Panc1 (cell line): ENCODE data around the gene NR4A1. TPM values are rescaled to one million over a fixed set of nuclear protein-coding genes. Genes with fewer than 3 reads are reported as not detected.
A peak's percentile ranks its signal among the peaks of the same experiment; 100 is the strongest.

ENCODE experiments used
- ATAC-seq: fragments of 200-7000 bp; cut with Tn5 transposase; 2 replicates; pipeline ENCODE4 v1.9.1; 2020; ENCODE audit warnings: mild to moderate bottlenecking, moderate library complexity
- BruUV-seq: library from RNA; stranded (reverse); fragments of 400-500 nt; replicated peaks from 2 replicates; lab custom pipeline; 2021; lab: Mats Ljungman, UMichigan
- CTCF ChIA-PET: fragments of 300-600 bp; sonication (Branson Sonifier 250); formaldehyde crosslinking; loops from one replicate; lab custom pipeline; 2022; ENCODE audit warnings: antibody characterized with exemption; lab: Charles Lee
- POLR2A ChIA-PET: fragments of 300-600 bp; sonication (Branson Sonifier 250); formaldehyde crosslinking; loops from one replicate; lab custom pipeline; 2022; ENCODE audit warnings: antibody characterized with exemption; lab: Charles Lee
- DNase-seq: peaks from one replicate; pipeline ENCODE4 v3.0.0-alpha.2; 2010; ENCODE audit warnings: low read depth, low spot score
- H3K27ac ChIP-seq: 2 replicates; pipeline ENCODE4 v1.5.1; 2011; ENCODE audit warnings: mild to moderate bottlenecking, low read length, inconsistent platforms
- H3K27me3 ChIP-seq: fragments of 200-500 bp; sonication (Bioruptor generic); 2 replicates; pipeline ENCODE4 v1.6.0; 2014; ENCODE audit warnings: low read length, inconsistent platforms; ENCODE audit not compliant: control insufficient read depth, insufficient read depth
- H3K36me3 ChIP-seq: fragments of 200-500 bp; sonication (Bioruptor generic); 2 replicates; pipeline ENCODE4 v1.5.1; 2014; ENCODE audit warnings: inconsistent platforms, mild to moderate bottlenecking, low read length, moderate library complexity; ENCODE audit not compliant: control insufficient read depth, insufficient read depth
- H3K4me1 ChIP-seq: 2 replicates; pipeline ENCODE4 v1.5.1; 2011; ENCODE audit warnings: inconsistent platforms, mild to moderate bottlenecking, low read length, moderate library complexity; ENCODE audit not compliant: control insufficient read depth, insufficient read depth
- H3K4me3 ChIP-seq, 2 experiments: 2 replicates each; pipeline ENCODE4 v1.5.1; 2011 to 2012; ENCODE audit warnings: low read depth in 2 of 2, low read length in 2 of 2, mild to moderate bottlenecking in 2 of 2, inconsistent platforms in 1 of 2, moderate library complexity in 1 of 2
- H3K9me3 ChIP-seq: fragments of 200-500 bp; sonication (Bioruptor generic); 2 replicates; pipeline ENCODE4 v1.5.1; 2014; ENCODE audit warnings: low read depth, mild to moderate bottlenecking, inconsistent platforms, low read length, moderate library complexity; ENCODE audit not compliant: control insufficient read depth, insufficient read depth
- POLR2AphosphoS5 ChIP-seq: IDR thresholded peaks from 2 replicates; pipeline ENCODE4 v1.6.1; 2012; ENCODE audit warnings: mild to moderate bottlenecking, low read depth, low read length, moderate library complexity
- SIN3A ChIP-seq: IDR thresholded peaks from 2 replicates; pipeline ENCODE4 v1.6.1; 2012; ENCODE audit warnings: low read depth, mild to moderate bottlenecking, low read length, moderate library complexity, borderline replicate concordance; ENCODE audit not compliant: insufficient read depth
- TCF7L2 ChIP-seq: IDR thresholded peaks from 2 replicates; pipeline ENCODE4 v1.6.1; 2011; ENCODE audit warnings: mild to moderate bottlenecking, low read depth, low read length, inconsistent platforms
- in situ Hi-C: cut with HindIII; loops from 2 replicates; pipeline ENCODE4 v1.10.0; 2016; ENCODE audit warnings: low sequenced_read_pairs, low pct_unique_long_range_greater_than_20kb
- intact Hi-C: fragments of 100-400 bp; cut with micrococcal nuclease; formaldehyde crosslinking; loops from one replicate; pipeline ENCODE4 v1.10.0; 2022; ENCODE audit not compliant: unreplicated experiment
- total RNA-seq: library from RNA; stranded (reverse); gene quantifications from one replicate; pipeline ENCODE4 v1.2.1, GENCODE V29; 2021; ENCODE audit not compliant: unreplicated experiment
- TF ChIP-seq, protein P1 (sequence below), 2 experiments: IDR thresholded peaks; 2 replicates each; pipeline ENCODE4 v1.6.1; 2011 to 2012; ENCODE audit warnings: low read depth in 2 of 2, control low read depth in 1 of 2, low read length in 1 of 2, mild to moderate bottlenecking in 1 of 2, moderate library complexity in 1 of 2; ENCODE audit not compliant: insufficient read depth in 1 of 2
- TF ChIP-seq, protein P2 (sequence below): fragments of 450-650 bp; IDR thresholded peaks from 2 replicates; pipeline ENCODE4 v1.5.1; 2017; ENCODE audit warnings: mild to moderate bottlenecking

The NR4A1 gene
- total RNA-seq, 1 experiment from 2014 or later = 2.0 TPM

DNA sequence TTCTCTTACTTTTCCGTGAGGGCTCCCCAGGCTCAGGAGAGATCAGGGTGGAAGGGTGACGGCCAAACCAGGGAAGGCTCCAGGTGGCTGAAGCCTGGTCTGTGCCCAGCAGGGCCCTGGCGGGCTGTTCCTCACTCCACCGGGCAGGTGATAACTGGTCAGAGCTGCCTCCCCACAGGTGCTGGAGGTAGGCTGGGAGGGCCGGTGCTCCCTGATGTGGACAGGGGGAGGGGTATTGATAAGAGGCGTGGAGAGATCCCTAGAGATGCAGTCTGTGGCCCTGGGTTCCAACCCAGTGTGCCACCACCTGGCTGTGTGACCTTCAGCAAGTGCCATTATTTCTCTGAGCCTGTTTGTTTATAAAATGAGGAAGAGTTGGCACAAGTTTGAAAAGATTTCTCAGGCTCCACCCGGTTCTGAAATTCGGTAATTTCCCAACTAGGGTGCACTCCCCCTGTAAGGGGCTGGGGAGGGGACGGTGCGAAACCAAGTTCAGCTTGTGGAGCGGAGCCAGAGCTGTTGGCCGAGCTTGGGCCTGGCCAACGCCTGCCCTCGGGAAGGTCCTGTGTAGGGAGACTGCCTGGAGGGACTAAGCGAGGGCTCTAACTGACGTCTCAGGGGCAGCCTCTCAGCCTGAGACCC lies 1.0 kb upstream of the NR4A1 start:
- TF ChIP-seq, protein P1, sequence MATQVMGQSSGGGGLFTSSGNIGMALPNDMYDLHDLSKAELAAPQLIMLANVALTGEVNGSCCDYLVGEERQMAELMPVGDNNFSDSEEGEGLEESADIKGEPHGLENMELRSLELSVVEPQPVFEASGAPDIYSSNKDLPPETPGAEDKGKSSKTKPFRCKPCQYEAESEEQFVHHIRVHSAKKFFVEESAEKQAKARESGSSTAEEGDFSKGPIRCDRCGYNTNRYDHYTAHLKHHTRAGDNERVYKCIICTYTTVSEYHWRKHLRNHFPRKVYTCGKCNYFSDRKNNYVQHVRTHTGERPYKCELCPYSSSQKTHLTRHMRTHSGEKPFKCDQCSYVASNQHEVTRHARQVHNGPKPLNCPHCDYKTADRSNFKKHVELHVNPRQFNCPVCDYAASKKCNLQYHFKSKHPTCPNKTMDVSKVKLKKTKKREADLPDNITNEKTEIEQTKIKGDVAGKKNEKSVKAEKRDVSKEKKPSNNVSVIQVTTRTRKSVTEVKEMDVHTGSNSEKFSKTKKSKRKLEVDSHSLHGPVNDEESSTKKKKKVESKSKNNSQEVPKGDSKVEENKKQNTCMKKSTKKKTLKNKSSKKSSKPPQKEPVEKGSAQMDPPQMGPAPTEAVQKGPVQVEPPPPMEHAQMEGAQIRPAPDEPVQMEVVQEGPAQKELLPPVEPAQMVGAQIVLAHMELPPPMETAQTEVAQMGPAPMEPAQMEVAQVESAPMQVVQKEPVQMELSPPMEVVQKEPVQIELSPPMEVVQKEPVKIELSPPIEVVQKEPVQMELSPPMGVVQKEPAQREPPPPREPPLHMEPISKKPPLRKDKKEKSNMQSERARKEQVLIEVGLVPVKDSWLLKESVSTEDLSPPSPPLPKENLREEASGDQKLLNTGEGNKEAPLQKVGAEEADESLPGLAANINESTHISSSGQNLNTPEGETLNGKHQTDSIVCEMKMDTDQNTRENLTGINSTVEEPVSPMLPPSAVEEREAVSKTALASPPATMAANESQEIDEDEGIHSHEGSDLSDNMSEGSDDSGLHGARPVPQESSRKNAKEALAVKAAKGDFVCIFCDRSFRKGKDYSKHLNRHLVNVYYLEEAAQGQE (IDR thresholded peaks at IDR 0.05; ENCODE audit: insufficient read depth in 1 of 2, low read depth in 2 of 2, low read length in 1 of 2) = no peak
- TF ChIP-seq SIN3A = 0 out of 2 replicates have a peak, but pooled peaks have one; percentile 15
- Histone ChIP-seq H3K9me3 (no peaks in the 10 kb centered on the region), H3K27me3 (no peaks in the 10 kb centered on the region), H3K4me1 (peaks cover 4% of the 10 kb centered on the region), H3K27ac (0 out of 2 replicates have a peak overlapping the region, but pooled peaks have one; percentile 39), H3K36me3 (no peaks in the 10 kb centered on the region), H3K4me3 (peak overlapping the region; percentile 56 to 69)
- no peak; the same call in 1 of the 2 replicates for ATAC-seq
- CTCF ChIA-PET = no interaction called here
- DNase-seq = no peak
- BruUV-seq = no TSS peak
- in situ Hi-C loops (no loop called here), intact Hi-C loops (no loop called here)
- POLR2A ChIA-PET = interaction anchor here (0.8 kb wide), 1 partner anchor 18 kb away, joined by 3 read pairs; no protein-coding TSS in a partner anchor

DNA sequence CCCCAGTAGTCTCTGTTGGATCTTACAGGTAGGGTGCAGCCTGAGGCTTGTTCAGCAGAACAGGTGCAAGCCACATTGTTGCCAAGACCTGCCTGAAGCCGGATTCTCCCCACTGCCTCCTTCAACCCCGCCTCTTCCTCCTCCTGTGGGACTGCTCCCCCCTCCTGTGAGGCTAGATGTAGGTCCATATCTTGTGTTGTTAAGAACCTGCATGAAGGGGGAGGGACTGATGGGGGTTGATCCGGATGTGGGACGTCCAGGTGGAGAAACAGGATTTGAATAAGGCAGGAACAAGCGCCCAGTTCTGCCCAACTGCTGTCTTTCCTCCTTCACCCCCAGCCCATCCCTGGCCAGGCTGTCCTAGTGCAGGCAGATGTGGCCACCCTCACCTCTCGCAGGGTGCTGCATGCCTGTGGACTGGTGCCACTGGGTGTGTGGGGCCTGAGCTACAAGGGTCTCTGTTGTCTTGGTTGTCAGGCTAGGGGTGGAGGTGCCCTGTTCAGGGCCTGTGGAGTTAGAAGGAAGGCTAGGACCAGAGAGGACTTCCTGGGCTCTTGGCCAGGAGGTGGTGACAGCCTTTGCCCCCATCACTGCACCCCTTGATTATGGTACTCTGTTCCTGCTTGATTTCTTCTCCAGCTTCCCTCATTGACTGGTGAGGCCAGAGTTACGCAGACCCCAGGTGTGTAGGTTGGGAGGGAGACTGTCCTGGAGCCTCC lies 1.4 kb downstream of the NR4A1 start:
- BruUV-seq = no TSS peak
- Histone ChIP-seq H3K27ac (no peak overlapping the region), H3K4me1 (peaks cover 4% of the 10 kb centered on the region), H3K9me3 (no peaks in the 10 kb centered on the region), H3K36me3 (no peaks in the 10 kb centered on the region), H3K27me3 (no peaks in the 10 kb centered on the region), H3K4me3 (peak overlapping the region in 1 of 2 experiments; percentile 69; a peak in 1 of 4 replicates)
- DNase-seq = no peak
- TF ChIP-seq, protein P1 (IDR thresholded peaks at IDR 0.05; ENCODE audit: insufficient read depth in 1 of 2, low read depth in 2 of 2, low read length in 1 of 2) = no peak
- no peak for TF ChIP-seq TCF7L2
- TF ChIP-seq, protein P2, sequence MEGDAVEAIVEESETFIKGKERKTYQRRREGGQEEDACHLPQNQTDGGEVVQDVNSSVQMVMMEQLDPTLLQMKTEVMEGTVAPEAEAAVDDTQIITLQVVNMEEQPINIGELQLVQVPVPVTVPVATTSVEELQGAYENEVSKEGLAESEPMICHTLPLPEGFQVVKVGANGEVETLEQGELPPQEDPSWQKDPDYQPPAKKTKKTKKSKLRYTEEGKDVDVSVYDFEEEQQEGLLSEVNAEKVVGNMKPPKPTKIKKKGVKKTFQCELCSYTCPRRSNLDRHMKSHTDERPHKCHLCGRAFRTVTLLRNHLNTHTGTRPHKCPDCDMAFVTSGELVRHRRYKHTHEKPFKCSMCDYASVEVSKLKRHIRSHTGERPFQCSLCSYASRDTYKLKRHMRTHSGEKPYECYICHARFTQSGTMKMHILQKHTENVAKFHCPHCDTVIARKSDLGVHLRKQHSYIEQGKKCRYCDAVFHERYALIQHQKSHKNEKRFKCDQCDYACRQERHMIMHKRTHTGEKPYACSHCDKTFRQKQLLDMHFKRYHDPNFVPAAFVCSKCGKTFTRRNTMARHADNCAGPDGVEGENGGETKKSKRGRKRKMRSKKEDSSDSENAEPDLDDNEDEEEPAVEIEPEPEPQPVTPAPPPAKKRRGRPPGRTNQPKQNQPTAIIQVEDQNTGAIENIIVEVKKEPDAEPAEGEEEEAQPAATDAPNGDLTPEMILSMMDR = no peak
- TF ChIP-seq POLR2AphosphoS5 = no peak
- no peak for TF ChIP-seq SIN3A
- in situ Hi-C loops (no loop called here), intact Hi-C loops (no loop called here)
- ATAC-seq = no peak
- POLR2A ChIA-PET = interaction anchor here (0.8 kb wide), 1 partner anchor 20 kb away, joined by 3 read pairs; no protein-coding TSS in a partner anchor
- CTCF ChIA-PET = no interaction called here
